Fibroblast of mammary gland (primary cell): ENCODE measurements around the gene LYRM7.
A peak's percentile ranks its signal among the peaks of the same experiment; 100 is the strongest.
"Not testable (repeated sequence)": the region's sequence is repeated elsewhere in the genome, so short reads cannot be mapped to it uniquely, and the experiment has no call there.

ENCODE experiments used
- DNase-seq: peaks from one replicate; pipeline ENCODE4 v3.0.0-alpha.2; 2010; ENCODE audit warnings: low read depth
- H3K4me3 ChIP-seq: 2 replicates; pipeline ENCODE4 v1.5.1; 2011; ENCODE audit warnings: low read depth, mild to moderate bottlenecking, low read length, moderate library complexity; ENCODE audit not compliant: control insufficient read depth
- CTCF ChIP-seq: conservative IDR thresholded peaks from 2 replicates; pipeline ENCODE4 v1.5.1; 2011; ENCODE audit warnings: low read depth, low read length, inconsistent platforms; ENCODE audit not compliant: control insufficient read depth, insufficient read depth

LYRM7 gene

GRCh38 chr5:131170540-131171275, at the start of gene LYRM7:
TSS of gene LYRM7 (plus strand) at chr5:131170944. CDS start at chr5:131171021, 77 bp downstream.
- peak within 1 kb of the TSS; percentile 84 for H3K4me3 ChIP-seq
- no peak for TF ChIP-seq CTCF

DNA sequence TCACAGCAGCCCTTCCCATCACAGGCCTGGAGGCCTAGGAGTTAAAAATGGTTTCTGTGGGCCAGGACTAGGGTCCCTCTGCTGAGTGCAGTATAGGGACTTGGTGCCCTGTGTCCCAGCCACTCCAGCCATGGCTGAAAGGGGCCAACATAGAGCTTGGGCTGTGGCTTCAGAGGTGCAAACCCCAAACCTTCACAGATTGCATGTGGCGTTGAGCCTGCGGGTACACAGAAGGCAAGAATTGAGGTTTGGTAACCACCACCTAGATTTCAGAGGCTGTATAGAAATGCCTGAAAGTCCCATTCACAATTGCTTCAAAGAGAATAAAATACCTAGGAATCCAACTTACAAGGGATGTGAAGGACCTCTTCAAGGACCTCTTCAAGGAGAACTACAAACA, 43.5 kb upstream of the LYRM7 start:
- not testable (repeated sequence) for H3K4me3 ChIP-seq, DNase-seq

More at GRCh38 chr5:131170540-131171275, at the start of gene LYRM7:
- peak; percentile 99 for DNase-seq

GRCh38 chr5:131129306-131129705, 41.4 kb upstream of the LYRM7 start:
- DNase-seq, result no peak
- no peak overlapping the region for H3K4me3 ChIP-seq
- TF ChIP-seq CTCF, result no peak

GRCh38 chr5:131133091-131133490, 37.7 kb upstream of the LYRM7 start:
- not testable (repeated sequence) for DNase-seq

GRCh38 chr5:131138406-131138805, 32.3 kb upstream of the LYRM7 start:
- H3K4me3 ChIP-seq, DNase-seq: not testable (repeated sequence)

More at GRCh38 chr5:131133091-131133490, 37.7 kb upstream of the LYRM7 start:
- H3K4me3 ChIP-seq, result not testable (repeated sequence)

DNA sequence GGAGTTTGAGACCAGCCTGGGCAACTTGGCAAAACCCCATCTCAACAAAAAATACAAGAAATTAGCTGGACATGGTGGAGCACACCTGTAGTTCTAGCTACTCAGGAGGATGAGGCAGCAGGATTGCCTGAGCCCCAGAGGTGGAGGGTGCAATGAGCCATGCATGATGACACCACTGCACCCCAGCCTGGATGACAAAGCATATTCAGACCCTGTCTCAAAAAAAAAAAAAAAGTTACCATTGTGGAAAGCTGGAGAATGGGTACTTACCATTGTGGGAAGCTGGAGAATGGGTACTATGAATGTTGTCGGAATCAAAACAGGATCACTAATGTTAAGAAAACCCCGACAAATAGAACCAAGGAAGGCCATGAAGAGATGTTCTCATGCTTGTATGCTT, 31.4 kb upstream of the LYRM7 start:
- no peak for DNase-seq
- TF ChIP-seq CTCF, result no peak
- H3K4me3 ChIP-seq, result no peak overlapping the region

DNA sequence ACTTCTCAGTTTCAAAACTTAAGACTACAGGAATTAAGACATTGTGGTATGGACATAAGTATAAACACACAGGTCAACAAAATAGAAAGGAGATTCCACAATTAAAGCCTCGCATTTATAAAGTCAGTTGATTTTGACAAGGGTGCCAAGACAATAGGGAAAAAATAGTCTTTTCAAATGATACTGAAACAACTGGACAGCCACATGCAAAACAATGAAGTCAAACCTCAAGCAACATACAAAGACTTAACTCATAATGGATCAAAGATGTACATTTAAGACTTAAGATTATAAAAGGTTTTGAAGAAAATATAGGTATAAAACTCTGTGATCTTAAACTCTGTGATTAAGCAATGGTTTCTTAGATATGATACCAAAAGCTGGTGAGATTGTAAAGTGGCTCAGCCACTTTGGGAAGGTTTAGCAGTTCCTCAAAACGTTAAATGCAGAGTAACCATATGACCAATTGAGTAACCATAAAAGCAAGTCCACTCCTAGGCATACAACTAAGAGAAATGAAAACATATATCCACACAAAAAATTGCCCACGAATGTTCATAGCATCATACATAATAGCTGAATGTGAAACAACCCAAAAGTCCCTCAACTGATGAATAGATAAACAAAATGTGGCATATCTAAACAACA, 27.6 kb upstream of the LYRM7 start:
- no peak for DNase-seq
- no peak overlapping the region for H3K4me3 ChIP-seq
- no peak for TF ChIP-seq CTCF

DNA sequence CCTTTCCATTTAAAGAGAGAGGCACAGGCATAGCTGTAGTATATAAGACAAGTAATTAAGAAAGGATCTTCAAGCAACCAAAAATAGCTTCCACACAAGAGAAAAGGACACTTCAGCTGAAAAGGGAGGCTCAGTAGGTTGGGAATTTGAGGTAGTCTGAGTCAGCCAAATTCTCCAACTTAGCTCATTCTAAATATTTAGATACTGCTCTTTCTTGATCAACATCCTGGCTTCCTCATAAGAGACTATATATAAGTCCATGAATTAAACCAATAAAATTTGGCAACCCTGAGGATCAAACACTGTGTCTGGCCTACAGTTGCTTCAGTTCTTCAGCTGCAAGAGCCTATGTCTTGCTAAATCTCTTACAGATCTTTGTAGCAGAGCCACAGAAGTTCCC, 23.5 kb upstream of the LYRM7 start:
- no peak for DNase-seq
- TF ChIP-seq CTCF, result no peak
- H3K4me3 ChIP-seq, result no peak overlapping the region
